ENCODE measurements around the gene RFC2.
"Not testable (repeated sequence)": the region's sequence is repeated elsewhere in the genome, so short reads cannot be mapped to it uniquely, and the experiment has no call there.

The RFC2 gene

DNA sequence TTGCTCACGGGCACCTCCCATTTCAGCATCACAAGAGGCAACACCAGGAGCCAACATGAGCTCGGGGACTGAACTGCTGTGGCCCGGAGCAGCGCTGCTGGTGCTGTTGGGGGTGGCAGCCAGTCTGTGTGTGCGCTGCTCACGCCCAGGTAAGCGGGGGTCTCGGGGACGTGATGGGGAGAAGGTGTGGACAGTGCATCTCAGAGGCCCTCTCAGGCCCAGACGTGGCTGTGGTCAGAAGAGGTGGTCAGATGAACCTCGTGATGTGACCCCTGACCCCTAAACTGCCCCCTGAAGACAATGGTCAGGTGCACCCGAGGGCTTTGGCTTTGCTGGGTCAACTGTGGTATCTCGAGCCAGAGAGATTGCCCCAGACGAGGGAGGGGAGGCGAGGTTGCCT lies 38.3 kb downstream of the RFC2 start:
- no peak for DNase-seq

DNA sequence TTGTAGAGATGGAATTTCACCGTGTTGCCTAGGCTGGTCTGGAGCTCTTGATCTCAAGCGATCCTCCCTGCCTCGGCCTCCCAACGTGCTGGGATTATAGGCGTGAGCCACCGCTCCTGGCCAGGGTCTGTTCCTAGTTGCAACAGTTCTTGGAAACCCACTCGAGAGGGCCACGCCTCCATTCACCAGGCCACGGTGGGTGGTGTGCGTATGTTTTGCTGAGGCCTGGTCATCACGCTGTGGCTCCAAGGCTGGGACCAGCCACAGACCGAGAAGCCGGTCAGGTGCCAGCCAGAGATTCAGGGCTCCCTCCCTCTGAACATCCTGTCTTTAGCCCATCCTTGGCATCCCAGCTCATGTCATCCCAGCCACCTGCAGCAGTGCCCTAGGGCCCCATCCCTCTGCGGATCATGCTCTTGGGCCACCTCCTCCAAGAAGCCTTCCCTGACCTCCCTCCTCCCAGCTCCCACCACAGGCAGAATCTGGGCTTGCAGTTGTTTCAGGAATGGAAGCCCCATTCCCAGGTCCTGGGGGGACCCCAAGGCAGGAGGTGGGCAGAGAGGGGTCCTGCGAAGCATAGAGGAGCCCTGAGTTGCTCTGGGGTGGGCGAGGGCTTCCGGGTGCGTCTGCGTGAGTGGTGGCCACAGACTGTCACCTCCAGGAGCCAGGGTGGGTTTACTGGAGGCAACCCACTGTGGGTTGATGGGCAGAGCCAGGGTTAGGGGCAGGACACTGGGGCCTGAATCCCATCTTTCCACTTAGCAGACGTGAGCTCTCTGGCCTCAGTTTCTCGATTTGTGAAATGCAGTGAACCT lies 39.2 kb downstream of the RFC2 start:
- no peak for DNase-seq

DNA sequence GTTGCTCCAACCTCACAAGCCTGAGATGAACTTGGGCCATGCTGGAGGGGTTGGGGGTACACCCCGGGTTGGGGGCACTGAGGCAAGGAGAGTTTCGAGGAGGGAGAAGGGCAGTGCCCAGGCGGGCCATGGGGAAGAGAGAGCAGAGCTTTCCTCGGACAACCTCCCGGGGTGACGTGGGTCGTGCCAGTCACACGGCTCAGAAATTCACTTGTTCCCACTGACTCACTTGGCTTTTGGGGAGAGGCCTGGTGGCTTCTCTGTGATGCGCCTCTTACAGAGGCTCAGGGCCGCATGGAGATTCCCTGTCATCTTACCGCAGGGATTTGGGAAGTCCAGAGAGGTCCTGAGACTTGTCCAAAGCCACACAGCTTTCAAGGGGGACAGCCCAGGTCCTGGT lies 41.5 kb downstream of the RFC2 start:
- no peak for DNase-seq

DNA sequence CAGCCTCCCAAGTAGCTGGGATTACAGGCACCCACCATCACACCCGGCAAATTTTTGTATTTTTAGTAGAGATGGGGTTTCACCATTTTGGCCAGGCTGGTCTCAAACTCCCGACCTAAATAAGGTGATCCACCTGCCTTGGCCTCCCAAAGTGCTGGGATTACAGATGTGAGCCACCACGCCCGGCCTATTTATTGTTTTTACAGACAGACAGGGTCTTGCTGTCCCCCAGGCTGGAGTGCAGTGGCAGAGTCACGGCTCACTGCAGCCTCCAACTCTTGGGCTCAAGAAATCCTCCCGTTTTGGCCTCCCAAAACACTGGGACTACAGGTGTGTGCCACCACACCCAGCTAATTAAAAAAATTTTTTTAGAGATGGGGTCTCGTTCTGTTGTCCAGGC lies 46.0 kb downstream of the RFC2 start:
- DNase-seq: not testable (repeated sequence)

DNA sequence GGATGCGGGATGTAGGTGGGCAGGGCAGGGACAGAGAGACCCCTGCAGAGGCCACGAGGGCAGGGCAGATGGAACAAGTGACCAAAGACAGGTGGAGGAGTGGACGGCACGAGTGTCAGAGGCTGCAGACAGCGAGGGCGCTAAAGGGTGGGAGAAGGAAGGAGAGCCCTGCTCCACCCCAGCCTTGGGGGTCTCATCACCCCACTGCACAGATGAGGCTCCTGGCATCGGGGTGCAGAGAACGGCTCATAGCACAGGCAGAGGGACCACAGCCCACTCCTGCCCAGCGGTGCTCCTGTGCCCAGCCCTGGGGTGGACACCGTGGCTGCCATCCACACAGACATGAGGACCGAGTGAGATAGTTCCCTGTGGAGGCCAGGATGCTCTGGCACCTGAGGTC lies 46.6 kb downstream of the RFC2 start:
- no peak for DNase-seq

DNA sequence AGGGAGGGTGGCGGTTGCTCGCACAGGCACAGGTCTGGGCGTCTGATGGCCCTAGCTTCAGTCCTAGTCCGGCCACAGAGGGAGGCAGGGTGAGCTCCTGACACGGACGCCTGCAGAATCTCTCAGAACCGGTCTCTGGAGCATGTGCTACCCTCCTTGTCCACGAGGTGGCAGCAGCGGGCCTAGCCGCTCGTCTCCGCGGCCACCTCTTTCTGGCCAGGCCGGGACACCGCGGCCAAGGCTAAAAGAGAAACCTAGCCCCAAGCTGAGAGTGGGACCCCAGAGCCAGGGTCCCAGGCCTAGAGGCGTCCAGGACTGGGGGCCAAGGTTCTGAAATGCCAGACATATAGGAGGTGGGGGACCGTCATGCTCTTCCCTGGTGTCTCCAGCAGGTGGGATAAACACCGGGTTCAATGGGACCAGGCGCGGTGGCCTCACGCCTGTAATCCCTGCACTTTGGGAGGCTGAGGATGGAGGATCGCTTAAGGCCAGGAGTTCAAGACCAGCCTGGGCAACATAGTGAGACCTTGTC lies 47.5 kb downstream of the RFC2 start:
- DNase-seq: peak; percentile 70

DNA sequence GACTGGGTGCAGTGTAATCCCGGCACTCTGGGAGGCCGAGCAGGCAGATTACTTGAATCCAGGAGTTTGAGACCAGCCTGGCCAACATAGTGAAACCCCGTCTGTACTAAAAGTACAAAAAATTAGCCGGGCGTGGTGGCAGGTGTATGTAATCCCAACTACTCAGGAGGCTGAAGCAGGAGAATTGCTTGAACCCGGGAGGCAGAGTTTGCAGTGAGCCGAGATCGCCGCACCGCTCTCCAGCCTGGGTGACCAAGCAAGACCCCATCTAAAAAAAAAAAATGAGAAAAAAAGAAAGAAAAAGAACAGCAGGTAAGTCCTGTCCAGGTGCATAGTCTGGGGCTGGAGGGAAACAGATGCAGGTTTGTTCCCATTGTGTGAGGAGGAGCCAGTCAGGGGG lies 48.1 kb downstream of the RFC2 start:
- not testable (repeated sequence) for DNase-seq

DNA sequence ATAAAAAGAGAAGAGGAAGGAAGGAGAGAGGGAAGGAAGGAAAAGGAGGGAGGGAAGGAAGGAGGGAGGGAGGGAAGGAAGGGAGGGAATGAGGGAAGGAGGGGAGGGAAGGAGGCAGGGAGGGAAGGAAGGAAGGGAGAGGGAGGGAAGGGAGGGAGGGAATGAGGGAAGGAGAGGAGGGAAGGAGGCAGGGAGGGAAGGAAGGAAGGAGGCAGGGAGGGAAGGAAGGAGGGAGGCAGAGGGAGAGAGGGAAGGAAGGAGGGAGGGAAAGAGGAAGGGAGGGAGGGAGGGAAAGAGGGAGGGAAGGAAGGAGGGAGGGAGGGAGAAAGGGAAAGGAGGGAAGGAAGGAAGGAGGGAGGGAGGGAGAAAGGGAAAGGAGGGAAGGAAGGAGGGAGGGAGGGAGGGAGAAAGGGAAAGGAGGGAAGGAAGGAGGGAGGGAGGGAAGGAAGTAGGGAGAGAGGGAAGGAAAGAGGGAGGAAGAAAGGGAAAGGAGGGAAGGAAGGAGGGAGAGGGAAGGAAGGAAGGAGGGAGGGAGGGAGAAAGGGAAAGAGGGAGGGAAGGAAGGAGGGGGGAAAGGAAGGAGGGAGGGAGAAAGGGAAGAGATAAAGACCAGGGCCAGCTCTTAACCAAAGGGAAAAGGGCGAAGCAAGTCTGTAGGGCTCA lies 50.1 kb downstream of the RFC2 start:
- no peak for DNase-seq

DNA sequence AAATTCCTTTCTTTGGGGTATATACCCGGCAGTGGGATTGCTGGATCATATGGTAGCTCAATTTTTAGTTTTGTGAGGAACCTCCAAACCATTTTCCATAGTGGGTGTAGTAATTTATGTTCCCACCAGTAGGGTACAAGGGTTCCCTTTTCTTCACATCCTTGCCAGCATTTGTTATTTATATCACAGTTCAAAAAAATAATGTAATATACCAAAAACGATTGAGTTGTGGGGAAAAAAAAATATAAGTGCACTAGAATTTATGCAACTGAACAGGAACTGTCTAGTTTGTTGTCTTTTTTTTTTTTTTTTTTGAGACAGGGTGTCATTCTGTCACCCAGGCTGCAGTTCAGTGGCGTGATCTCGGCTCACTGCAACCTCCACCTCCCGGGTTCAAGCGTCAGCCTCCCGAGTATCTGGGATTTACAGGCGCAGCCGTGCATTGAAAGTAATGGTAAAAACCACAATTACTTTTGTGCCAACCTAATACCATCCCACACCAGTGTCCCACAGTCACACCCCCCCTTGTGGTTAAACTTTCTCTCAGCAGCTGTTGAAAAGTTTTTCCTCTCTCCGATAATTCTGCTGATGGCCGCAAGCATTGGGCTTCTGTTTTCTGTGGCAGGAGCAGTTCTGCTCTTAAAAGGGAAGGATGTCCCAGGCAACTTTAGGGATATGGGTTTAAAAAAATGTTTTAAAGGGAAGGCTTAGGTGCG lies 51.2 kb downstream of the RFC2 start:
- DNase-seq: peak; percentile 44

DNA sequence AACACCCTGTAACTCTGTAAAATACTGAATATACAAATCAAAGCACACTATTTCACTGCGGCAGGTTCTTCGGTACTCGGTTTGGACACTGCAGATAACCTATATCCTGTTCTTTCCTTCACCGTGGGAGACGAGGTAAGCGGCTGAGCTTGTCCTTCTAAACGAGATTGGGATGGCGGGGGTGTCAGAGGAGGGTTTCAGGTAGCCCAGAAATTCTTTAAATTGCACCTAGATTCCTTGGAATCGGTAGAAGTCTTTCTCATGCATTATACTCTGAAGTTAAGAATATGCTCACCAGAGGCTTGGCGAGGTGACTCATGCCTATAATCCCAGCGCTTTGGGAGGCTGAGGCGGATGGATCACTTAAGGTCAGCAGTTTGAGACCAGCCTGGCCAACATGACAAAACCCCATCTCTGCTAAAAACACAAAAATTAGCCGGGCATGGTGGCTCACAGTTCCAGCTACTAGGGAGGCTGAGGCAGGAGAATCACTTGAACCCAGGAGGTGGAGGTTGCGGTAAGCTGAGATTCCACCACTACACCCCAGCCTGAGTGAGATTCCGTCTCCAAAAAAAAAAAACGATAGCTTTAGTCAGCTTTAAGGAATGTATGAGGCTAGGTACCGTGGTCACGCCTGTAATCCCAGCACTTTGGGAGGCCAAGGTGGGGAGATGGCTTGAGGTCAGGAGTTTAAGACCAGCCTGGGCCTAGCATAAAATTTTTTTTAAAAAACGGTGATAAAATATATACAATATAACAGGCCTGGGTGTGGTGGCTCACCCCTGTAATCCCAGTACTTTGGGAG lies 54.4 kb downstream of the RFC2 start:
- DNase-seq: peak; percentile 23

DNA sequence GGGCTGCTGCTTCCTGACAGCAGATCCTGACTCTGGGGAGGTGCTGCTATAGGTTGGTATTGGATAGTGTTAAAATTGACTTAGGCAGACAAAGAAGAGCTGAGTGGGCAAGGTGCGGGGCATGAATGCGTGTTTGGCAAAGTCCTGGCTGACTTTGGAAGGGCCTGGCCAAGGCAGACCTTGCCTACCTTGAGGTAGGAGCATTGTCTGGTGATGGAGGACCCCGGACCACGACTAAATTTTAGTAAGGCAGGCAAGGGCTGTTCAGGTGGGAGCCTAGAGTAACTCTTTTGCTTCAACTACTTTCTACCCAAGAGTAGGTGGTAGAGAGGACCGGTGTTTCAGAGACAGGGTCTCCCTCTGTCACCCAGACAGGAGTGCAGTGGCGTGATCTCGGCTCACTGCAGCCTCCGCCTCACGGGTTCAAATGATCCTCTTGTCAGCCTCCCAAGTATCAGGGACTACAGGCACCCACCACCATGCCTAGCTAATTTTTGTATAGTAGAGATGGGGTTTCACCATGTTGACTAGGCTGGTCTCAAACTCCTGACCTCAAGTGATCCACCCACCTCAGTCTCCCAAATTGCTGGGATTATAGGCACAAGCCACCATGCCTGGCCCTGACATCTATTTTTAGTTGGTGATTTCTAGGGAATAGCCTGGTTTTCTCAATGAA lies 56.6 kb downstream of the RFC2 start:
- DNase-seq: no peak

DNA sequence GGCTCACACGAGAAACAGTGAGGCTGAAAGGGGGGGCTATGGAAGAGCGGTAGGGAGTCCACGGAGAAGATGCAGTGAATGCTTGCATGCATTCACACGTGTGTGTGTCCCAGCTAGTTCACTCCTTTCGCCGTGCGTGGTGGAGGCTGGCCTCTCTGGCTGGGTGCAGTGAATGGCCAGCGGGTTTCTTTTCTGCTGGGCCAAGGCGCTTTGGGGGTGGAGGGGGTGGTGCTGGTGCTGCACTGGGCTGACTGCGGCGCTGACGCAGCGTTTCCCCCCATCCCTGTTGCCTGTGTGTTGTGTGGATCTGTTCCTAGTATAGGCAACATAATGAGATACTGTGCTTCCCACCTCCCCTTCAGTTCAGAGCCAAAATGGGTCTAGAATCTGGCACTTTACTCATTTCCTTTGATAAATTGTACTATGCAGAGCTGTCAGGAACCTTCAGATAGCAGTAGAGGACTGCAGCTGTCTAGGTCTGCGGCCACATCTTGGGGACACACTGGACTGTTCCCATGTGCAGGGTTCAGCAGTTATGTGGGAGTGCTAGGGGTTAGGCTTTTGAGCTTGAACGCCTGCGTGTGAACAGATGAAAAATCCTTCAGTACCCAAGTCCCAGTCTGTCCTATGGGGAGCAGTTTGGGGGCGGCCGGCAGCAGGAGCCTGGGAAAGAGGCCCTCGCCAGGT lies 58.1 kb downstream of the RFC2 start:
- not testable (repeated sequence) for DNase-seq

DNA sequence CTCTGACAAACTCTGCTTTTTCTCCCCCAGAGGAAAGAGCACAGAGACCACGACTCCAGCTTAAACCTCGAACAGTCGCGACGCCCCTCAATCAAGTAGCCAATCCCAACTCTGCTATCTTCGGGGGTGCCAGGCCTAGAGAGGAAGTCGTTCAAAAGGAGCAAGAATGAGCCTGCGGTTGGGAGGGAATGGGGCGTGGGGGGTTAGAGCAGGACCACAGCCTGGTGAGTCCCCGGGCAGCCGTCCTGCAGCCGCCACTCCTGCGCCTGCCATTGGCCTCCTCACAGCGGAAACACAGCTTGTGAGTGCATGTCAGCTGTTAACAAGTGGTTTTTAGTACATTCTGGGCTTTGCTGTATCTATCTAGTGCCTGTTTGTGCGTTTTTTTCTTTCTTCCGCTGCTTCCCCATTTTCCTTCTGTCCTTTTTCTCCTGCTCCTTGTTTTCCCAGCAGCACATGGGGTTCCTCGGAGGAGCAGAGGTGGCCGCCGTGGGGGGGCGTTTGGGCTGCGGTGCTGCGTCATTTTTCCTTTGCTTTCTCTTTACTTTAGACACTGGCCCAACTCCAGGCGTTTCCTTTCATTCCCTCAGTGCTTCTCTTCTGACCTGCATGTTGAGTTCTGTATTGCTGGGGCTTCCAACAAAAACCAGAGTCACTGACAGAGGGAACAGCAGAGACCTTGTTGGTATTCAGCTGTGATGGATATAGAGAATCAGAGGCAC lies 58.9 kb downstream of the RFC2 start:
- not testable (repeated sequence) for DNase-seq

DNA sequence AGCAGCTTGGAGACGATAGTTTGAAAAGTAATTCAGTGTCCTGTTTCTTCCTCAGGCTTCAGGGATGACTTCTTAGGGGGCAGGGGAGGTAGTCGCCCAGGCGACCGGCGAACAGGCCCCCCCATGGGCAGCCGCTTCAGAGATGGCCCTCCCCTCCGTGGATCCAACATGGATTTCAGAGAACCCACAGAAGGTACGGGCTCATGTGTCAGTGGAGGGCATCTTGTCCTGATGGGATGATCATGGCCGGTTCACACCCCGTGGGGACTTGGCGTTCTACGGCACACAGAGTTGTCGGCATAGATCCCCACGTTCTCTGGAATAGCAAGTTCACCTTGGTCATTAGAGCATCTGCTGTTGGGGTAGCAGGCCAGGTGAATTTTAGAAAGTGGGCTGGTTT lies 59.5 kb downstream of the RFC2 start:
- DNase-seq: no peak

DNA sequence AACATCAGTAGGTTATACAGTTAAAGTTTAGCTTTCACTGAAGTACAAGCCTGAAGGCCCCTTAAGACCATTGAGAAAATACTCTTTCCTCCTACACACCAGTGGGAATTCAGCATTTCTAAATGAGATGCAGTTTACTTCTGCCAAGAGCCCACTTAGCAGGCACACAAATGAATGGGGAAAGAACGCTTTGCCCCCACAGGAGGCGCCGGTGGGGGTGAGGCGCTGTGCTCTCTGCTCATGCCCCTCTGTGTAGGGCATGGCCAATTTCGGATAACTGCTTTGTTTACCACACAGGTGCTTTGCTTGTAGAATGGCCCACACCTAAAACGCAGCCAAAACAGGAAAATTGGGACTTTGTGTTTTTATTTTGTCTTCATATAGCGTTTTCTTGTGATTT lies 60.3 kb downstream of the RFC2 start:
- DNase-seq: no peak

DNA sequence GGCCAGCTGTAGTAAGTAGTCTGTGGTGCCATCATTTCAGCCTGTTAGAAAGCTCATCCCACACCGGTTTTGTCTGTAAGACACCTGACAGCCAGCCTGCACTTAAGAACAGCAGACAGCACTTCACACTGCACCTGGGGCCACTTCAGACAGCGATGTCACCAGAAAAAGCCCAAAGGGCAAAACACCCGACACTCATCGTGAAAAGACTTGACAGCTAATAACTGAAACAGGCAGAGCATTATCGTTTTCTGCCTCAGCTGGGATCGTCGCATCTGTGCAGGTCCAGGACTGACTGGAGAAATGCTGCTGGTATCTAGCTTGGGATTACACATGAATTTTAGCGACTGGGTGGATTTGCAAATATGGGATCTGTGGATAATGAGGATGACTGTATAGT lies 61.1 kb downstream of the RFC2 start:
- no peak for DNase-seq

DNA sequence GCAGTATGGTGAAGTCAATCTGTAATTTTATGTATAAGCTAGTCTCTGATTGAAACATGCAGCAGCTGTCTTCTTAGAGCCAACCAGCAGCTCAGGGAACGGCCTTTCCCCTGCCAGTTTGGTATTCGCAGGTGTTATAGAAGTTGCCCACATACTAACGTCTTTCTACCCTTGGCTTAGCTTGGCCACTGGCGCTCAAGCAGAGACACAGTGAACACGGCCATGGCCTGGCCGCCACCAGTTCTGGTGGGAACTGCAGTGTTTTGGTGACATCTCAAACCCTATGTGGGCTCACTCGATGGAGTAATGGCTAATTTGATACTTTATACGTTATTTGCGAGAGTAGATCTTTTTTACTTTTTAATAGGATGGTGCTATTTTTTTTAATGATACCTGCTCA lies 63.0 kb downstream of the RFC2 start:
- no peak for DNase-seq

DNA sequence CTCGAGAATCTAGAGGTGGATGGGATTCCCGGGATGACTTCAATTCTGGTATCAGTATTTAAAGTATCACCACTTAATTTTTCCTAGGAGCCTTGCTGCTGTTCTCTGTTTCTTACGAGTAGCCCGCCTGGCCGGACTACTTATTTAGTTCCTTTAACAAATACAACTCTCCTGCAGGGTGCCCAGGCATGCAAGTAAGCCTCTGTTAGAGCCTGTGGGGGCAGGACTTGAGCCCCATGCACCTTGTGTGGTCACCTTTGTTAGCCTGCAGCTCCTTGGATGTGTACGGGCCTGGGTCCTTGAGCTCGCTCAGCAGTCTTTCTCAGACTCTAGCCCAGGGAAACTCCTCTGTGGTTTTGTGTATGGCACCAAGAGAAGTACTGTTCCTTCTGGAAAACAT lies 63.9 kb downstream of the RFC2 start:
- no peak for DNase-seq

DNA sequence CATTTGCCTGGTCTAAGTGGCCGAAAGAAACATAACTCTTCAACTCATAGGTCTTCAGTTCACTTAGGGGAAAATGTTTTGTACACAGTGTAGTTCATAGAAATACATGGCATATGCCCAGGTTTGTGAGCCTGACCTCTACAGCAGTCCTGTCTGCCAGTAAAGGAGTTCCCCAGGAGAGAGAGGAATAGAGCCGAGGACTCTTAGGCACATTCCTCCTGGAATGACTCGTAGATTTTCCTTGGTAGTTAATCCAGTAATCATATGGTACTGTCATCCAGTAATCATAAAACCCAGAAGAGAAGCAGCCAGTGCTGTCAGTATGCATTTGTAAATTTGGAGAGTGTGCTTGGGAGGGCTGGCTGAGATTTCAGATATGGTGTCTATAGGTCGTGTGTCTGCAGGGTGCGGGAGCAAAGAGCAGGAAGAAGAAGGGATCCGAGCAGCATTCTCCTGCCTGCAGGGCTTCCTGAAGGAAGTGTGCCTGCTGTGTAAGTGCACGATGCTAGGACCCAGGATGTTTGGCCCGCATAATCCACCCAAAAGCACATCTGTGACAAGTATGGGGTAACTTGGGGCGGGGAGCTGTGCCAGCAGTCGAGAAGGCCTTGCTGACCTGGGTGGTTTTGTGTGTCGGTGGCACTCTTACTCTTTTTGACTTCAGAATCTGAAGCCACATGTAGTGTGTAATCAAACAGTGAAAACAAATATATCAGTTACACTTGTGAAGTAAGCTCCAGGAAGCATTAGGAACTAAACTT lies 66.1 kb downstream of the RFC2 start:
- DNase-seq: peak; percentile 58

DNA sequence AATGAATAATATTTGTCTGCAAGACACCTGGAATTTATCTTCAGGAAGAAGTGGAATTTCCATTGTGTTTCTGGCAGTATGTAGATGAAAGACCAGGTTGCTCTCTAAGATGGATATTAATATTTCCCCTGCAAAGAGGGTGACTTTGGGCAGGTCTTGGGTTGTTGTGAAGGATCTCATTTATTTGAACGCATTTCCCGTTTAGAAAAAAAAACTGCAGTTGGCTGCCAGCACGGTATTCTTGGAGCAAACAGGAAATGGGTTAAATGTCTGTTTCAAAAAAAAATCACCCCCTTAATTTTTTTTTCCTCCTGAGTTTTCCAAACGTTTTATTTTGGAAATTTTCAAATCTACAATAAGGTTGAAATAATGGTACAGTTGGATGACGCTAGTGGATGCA lies 68.6 kb downstream of the RFC2 start:
- no peak for DNase-seq
